A673 (cell line): ENCODE data around the gene TNFSF12.

Source experiments
- CTCF ChIP-seq: fragments of 300-800, 200-600 bp; sonication (generic); conservative IDR thresholded peaks from 2 replicates; pipeline ENCODE4 v1.5.1; 2017; ENCODE audit warnings: low read depth, mild to moderate bottlenecking, antibody characterized with exemption, low read length, moderate library complexity, mixed read lengths
- EZH2 ChIP-seq: fragments of 200-600 bp; sonication (generic); IDR thresholded peaks from 2 replicates; pipeline ENCODE4 v1.6.1; 2017; ENCODE audit warnings: borderline replicate concordance, low read depth, mild to moderate bottlenecking, mixed read lengths, antibody characterized with exemption, low read length; ENCODE audit not compliant: poor library complexity, severe bottlenecking

GRCh38 chr17:7570351-7570750 is 21.5 kb downstream of the TNFSF12 start:
- TF ChIP-seq CTCF: no peak
- TF ChIP-seq EZH2: no peak
